Nucleus accumbens (tissue), 56 donors: ENCODE results near the gene PACC1.
"Not testable (repeated sequence)": the region's sequence is repeated elsewhere in the genome, so short reads cannot be mapped to it uniquely, and the experiment has no call there.

Source experiments
- DNase-seq, 56 donors: peaks; one replicate each; lab custom pipeline; 2025; lab: John Stamatoyannopoulos, UW

The PACC1 gene

DNA sequence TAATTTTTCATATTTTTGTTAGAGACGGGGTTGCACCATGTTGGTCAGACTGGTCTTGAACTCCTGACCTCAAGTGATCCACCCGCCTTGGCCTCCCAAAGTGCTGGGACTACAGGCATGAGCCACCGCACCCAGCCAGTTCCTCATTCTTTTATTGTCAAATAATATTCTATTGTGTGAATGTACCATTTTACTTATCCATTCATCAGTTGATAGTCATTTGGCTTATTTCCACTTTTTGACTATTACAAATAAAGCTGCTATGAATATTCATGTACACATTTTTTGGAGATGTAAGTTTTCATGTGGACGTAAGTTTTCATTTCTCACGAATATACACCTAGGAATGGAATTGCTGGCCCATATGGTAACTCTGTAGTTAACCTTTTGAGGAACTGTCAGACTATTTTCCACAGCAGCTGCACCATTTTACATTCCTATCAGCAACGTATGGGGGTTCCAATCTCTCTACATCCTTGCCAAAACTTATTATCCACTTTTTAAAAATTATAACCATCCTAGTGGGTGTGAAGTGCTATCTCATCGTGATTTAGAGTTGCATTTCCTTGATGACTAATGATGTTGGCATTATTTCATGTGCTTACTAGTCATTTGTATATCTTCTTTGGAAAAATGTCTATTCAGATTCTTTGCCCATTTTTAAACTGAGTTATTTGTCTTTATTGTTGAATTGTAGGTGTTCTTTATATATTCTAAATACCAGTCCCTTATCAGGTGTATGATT lies 12.7 kb downstream of the PACC1 start:
- DNase-seq = no peak

DNA sequence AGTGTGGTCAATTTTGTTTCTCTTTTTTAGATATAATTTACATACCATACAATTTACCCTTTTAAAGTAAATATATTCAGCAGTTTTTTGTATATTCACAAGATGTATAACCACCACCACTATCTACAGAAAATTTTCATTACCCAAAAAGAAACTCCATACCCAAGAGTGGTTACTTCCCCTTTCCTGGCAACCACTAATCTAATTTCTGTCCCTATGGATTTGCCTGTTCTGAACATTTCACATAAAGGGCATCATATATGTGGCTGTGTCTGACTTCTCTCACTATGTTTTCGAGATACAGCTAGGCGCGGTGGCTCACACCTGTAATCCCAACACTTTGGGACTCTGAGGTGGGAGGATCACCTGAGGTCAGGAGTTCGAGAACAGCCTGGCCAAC lies 13.6 kb downstream of the PACC1 start:
- DNase-seq = no peak

DNA sequence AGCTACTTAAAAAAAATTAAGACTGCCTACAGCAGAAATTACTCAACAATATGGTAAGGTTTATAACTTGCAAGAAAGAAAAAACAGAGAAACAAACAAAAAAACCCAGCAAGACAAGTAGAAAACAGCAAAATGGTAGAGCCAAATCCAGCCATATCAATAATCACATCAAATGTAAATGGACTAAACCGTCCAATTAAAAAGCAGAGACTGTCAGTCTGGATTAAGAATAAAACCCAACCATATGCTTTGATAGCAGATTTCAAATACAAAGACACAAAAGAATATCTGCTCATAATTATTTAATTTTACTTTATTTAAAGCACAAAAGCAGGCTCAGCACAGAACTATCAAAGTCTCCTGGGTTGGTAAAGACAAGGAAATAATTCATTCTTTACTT lies 17.5 kb downstream of the PACC1 start:
- no peak for DNase-seq

DNA sequence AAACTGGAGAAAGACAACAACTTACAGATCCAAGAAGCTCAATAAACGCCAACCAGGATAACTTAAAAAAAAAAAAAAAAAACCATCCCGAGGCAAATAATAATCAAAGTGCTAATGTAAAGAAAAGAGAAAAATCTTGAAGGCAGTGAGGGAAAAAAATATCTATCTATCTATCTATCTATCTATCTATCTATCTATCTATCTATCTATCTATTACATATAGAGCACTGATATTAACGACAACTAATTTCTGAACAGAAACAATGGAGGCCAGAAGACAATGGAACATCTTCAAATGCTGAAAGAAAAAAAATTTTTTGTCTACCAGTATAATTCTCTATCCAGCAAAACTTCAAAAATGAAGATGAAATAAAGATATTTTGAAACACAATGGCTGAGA lies 18.0 kb downstream of the PACC1 start:
- DNase-seq = no peak

DNA sequence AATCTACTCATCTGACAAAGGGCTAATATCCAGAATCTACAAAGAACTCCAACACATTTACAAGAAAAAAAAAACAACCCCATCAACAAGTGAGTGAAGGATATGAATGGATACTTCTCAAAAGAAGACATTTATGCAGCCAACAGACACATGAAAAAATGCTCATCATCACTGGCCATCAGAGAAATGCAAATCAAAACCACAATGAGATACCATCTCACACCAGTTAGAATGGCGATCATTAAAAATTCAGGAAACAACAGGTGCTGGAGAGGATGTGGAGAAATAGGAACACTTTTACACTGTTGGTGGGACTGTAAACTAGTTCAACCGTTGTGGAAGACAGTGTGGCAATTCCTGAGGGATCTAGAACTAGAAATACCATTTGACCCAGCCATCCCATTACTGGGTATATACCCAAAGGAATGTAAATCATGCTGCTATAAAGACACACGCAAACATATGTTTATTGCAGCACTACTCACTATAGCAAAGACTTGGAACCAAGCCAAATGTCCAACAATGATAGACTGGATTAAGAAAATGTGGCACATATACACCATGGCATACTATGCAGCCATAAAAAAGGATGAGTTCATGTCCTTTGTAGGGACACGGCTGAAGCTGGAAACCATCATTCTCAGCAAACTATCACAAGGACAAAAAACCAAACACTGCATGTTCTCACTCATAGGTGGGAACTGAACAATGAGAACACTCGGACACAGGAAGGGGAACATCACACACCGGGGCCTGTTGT lies 18.8 kb downstream of the PACC1 start:
- DNase-seq = not testable (repeated sequence)

DNA sequence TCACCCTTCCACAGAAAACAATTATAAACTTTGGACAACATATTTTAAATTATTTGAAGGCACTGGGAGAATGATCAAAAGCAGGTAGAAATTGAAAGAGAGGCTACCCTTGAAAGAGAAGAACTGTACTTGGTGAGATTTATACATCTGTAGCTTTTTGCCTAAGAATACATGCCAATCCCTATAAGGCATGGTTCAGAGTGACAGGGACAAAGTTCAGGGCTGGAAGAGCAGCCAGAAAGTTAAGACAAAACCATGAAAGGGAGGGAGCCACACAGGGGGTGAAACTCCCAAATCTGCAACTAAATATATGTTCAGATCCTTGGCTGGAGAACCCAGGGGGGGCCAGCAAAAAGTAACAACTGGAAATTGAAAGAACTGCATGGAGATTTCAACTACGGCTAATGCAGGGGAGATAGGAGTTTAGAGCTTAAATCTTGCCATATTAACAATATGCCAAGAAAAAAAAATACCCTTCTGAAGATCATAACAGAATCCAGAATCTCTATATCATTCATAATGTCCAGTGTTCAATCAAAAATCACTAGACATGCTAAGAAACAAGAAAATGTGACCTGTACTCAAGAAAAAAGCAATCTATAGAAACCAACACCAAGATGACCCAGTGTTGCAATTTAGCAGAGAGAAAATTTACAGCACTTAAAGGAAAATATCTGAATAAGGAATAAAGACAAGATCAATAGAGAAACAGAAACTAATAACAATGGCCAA lies 25.5 kb downstream of the PACC1 start:
- no peak for DNase-seq

DNA sequence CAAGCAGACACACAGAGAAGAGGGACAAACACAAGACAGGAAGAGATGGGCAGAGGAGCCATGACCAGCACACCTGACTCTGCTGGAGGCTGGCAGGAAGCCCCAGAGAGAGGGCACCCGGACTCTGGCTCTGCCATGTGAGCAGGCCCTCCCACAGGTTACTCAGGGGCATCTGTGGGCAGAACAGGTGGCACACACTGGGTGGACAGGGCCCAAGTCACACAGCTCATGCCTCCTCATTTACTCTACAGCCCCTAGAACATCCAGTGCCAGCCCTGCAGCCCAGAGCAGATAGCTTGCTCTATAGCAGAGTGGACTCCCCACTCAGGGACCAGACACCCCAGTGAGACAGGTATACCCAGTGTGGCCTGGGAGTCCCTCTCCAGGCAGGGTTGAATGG lies 28.7 kb downstream of the PACC1 start:
- DNase-seq = no peak

DNA sequence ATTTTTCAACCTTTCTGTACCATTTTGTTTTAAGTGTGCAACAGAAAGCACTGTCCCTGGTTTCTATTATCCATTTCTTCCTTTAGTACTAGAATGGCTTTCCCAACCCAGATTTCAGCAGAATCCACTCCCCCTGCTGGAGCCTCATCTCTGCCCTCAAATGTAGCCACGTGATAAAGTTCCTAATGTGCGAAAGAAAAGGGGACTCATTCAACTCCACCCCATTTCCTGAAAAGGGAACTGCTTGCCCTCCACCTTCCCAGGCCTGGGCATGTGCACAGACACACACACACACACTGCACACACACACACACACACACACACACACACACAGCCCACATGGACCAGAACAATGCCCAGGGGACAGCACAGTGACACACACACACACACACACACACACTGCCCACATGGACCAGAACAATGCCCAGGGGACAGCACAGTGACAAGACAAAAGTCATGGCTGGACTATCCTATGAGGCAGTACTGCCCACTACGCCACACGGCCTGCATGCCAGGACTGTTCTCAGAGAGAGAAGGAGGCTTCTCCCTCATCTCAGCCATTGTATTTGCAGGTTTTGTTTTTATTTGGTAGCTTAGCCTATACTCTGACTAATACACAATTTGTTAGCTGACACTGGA lies 33.2 kb downstream of the PACC1 start:
- no peak for DNase-seq

DNA sequence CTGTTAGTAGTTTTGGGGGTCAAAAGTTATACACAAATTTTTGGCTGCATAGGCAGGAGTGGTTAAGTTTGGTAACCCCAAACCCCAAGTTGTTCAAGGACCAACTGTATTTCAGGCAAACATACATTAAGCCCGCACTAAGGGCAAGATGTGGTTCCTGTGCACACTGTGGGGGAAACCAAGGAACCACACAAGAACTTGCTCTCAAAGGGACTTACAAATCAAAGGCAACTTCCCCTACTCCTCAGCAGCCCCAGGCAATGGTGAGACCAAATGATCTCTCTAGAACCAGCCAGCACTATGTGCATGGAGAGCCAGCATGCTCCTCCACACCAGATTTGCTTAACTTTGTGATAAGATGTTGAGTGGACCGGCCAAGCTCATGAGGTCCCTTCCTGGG lies 35.3 kb downstream of the PACC1 start:
- DNase-seq = no peak

DNA sequence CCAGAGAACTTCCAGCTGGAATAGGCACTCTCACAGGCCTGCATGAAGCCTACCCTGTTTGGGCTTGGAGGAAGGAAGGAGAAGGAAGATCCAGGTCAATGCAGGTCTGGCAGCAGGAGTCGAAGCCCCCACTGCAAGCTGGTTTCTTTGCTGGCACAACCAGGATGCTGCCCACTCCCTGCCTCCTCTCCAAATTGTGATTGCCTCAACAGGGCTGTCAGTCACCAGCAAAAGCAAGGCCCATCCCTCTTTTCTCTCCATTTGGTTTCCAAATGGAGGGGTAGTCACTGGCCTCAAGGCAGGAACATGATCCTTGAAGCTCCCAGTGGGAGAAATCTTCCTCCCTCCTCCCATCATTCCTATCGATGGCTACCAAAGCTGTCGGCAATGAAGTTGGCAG lies 37.0 kb downstream of the PACC1 start:
- no peak for DNase-seq

DNA sequence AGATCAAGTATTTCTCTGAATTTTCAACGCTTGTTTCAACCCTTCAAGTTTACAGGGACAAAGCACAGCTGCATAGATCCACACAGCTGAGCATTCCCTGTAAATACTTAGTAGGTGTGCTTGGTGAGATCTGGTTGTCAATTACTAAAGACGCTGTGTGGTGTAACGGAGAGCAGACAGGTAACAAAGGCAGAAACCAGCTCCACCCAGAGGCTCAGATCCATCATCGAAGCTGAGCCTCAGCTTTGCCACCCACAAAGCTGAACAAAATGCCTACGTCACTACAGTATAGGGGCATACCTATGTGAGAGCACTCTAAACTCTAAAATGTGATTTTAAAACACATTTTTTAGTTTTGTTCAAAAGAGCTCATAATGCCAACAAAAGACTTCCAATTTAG lies 38.7 kb downstream of the PACC1 start:
- peak in 2 of 56 donors; percentile 10 to 22 for DNase-seq

DNA sequence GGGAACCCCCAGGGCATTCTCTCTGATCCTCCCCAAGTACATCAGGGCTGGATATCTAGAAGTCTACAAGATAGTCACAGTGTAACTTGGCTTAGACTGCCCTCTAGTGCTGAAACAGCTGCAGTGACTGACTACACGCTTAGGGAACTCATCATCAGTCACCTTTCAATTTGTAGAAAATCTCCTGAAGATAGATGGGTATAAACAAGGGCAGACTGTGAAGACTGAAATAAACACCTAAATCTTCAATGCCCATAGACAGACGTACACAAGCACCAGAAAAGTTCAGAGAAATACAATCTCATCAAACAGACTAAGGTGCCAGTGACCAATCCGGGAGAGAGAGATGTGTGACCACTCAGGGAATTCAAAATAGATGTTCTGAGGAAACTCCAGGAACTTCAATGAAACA lies 46.6 kb downstream of the PACC1 start:
- DNase-seq = peak in 16 of 56 donors; percentile 6 to 51 (median 22)

DNA sequence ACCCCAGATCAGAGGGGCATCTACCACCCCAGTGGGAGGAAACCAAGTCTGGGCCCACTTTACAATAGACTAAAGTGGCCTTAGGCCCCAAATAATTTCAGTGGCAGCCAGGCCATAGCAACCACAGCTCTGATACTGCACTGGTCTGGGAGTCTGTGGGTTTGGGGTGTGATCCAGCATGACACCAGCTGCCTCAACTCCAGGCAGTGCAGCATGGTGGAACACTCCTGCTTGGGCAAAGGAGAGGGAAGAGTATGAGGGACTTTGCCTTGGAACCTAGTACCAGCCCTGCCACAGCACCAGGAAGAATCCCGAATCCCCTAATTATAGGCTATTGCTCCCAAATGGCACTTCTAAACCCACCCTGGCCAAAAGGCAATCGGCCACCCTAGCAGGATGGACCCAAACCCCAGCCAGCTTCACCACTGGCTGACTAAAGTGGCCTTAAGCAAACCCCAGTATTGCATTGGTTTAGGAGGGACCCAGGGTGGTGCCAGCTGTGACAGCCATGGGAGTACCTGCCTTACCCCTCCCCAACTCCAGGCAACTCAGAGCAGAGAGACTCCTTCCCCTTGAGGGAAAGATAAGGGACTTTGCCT lies 47.1 kb downstream of the PACC1 start:
- DNase-seq = no peak

DNA sequence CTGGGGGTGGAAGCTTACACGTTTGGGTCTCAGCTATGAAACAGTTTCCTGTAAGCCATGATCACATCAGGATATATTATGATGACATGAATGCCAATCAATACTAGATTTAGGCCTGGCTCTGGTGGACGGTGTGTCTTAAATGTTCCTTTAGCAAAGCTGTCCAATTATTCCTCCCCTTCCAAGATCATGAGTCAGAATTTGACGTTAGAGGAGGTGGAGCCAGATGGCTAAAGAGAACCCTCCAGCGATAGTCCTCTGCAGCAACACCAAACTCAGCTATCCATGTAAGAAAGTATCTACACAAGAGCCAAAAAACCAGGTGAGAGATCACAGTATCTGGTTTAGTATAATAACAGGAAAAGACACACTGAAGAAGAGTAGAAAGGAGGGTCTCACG lies 47.8 kb downstream of the PACC1 start:
- DNase-seq = no peak

DNA sequence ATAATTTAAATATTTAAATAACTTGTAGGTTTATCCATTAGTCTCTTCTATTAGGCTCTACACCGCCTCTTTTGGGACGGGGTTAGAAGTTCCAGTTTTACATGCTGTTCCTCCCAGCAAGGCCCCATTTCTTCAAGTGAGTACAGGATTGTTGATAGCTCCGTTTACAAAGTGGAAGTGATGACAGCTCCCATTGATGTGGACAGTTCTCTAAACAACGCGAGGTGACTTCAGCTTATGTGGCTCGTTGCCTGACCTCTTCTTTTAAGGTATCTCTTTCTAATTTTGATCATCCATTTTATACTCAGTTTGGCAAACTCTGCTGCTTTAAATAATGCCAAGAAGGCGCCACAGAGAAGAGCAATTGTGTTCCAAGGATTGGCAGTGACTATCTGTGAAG lies 49.7 kb downstream of the PACC1 start:
- DNase-seq = no peak

DNA sequence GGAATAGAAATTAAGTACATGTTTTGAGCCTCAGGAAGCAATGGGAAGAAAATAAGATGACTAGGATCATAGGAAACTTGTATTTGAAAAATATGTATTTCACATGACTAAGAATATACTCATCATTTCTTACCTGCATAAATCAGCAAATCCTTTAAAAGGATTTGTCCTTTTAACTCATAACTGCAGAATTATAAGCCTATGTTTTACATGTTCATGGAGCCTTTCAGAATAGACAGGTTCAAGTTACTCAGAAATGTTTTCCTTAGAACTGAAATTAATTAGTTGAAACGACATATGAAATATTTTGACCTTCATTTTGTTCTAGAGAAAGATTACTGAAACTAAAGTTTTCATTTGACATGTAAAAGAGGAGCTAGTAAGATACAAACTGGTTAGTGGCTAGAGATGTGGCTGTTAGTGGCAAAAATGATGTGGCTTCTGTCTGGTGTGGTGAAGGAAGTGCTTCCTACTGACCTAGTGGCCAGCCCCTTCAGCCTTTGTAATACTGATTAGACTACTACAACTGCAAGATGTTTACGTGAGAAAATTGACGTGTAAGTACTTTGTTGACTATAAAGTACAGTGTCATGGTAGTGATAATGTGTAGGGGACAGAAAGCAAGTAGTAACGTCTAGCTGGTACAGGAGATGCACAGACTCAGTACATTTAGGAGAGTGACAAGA lies 54.7 kb downstream of the PACC1 start:
- DNase-seq = no peak

DNA sequence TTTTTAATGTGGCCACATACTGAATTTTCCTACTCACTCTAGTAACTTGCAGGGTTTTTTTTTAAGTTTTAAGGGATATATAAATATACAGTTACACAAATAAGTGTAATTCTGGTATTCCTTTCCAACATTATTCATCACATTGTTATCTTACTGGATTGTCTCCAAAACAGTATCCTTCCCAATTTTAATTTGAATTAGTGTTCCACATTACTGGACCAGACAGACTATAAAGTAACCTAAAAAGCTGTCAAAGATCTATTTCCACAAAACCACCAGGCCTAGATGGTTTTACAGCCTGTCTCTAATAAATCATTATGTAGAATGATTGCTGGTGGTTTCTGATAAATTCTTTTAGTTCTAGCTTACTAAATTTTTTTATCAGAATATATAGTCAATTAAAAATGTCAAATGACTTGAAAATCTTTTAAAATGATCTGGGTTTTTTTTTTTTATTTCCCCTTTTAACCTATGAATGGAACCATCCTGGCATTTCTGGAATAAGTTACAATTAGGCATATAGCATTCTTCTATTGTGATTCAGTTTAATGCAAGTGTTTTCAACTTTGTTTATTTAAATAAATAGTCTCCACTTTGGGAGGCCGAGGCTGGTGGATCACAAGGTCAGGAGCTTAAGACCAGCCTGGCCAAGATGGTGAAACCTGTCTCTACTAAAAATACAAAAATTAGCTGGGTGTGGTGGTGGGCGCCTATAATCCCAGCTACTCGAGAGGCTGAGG lies 59.3 kb downstream of the PACC1 start:
- no peak for DNase-seq

DNA sequence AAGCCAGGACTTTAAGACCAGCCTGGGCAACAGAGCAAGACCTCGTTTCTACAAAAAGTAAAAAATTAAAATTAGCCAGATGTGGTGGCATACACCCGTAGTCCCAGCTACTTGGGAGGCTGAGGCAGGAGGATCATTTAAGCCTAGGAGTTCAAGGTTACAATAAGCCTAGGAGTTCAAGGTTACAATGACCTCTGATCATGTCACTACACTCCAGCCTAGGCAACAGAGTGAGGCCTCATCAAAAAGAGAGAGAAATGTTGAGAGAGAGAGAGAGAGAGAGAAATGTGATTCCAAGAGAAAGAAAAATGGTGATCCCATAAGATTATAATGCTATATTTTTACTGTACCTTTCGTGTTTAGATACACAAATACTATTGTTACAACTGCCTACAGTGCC lies 60.2 kb downstream of the PACC1 start:
- no peak for DNase-seq

DNA sequence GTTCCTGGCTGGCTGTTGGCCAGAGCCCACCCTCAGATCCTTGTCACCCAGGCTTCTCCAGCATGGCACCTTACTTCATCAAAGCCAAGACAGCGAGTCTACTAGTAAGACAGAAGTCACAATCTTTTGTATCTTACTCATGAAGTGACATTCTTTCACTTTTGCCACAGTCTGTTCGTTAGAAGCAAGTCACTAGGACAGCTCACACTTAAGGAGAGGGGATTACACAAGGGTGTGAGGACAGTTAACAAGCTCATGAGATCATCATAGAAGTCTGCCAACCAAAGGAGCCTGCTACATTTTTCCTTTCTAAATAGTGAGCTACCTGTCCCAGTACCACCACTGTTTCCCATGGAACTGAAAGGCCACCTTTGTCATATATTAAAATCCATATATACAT lies 61.5 kb downstream of the PACC1 start:
- no peak for DNase-seq
